Amygdala (tissue), 56 donors: ENCODE results near the gene C1orf105.
"Not testable (repeated sequence)": the region's sequence is repeated elsewhere in the genome, so short reads cannot be mapped to it uniquely, and the experiment has no call there.

ENCODE experiments used
- DNase-seq, 56 donors: peaks; one replicate each; lab custom pipeline; 2025; lab: John Stamatoyannopoulos, UW

C1orf105 gene

GRCh38 chr1:172421974-172422604 is 1.6 kb downstream of the C1orf105 start:
- peak in 31 of 56 donors; percentile 3 to 73 (median 29) for DNase-seq

GRCh38 chr1:172423336-172423735 is 2.9 kb downstream of the C1orf105 start:
- DNase-seq, result no peak

GRCh38 chr1:172425339-172425738 is 4.9 kb downstream of the C1orf105 start:
- no peak for DNase-seq

- peak in 1 of 56 donors; percentile 7 for DNase-seq
Observed at GRCh38 chr1:172427191-172427590, 6.7 kb downstream of the C1orf105 start.

- peak in 7 of 56 donors; percentile 0 to 54 (median 11) for DNase-seq
Observed at GRCh38 chr1:172429331-172430127, 9.0 kb downstream of the C1orf105 start.

GRCh38 chr1:172430128-172430454 is 9.6 kb downstream of the C1orf105 start:
- no peak for DNase-seq

- DNase-seq, result no peak
Observed at GRCh38 chr1:172431204-172431603, 10.7 kb downstream of the C1orf105 start.

- DNase-seq, result no peak
Observed at GRCh38 chr1:172431721-172432192, 11.3 kb downstream of the C1orf105 start.

- not testable (repeated sequence) for DNase-seq
Observed at GRCh38 chr1:172437183-172437582, 16.7 kb downstream of the C1orf105 start.

GRCh38 chr1:172442404-172442803 is 21.9 kb downstream of the C1orf105 start:
- no peak for DNase-seq

GRCh38 chr1:172442843-172443565 is 22.5 kb downstream of the C1orf105 start:
- DNase-seq, result no peak

GRCh38 chr1:172443666-172444453 is 23.4 kb downstream of the C1orf105 start, which contains the start of gene PIGC:
Gene PIGC, minus strand, starts transcription at chr1:172444069. Its CDS starts 1,447 bp downstream, at chr1:172442622.
- peak in 55 of 56 donors; percentile 10 to 92 (median 76) for DNase-seq

- no peak for DNase-seq
Observed at GRCh38 chr1:172446547-172446946, 26.1 kb downstream of the C1orf105 start.

- DNase-seq, result no peak
Observed at GRCh38 chr1:172447641-172448040, 27.2 kb downstream of the C1orf105 start.

- DNase-seq, result no peak
Observed at GRCh38 chr1:172448995-172449584, 28.6 kb downstream of the C1orf105 start.

- peak in 25 of 56 donors; percentile 1 to 48 (median 15) for DNase-seq
Observed at GRCh38 chr1:172449585-172450523, 29.4 kb downstream of the C1orf105 start.

- DNase-seq, result no peak
Observed at GRCh38 chr1:172450524-172450885, 30.0 kb downstream of the C1orf105 start.

GRCh38 chr1:172451002-172451443 is 30.5 kb downstream of the C1orf105 start:
- peak in 2 of 56 donors; percentile 0 to 7 for DNase-seq
